SHP77 (cell line): ENCODE measurements around the gene SULT1E1.
"Not testable (repeated sequence)": the region's sequence is repeated elsewhere in the genome, so short reads cannot be mapped to it uniquely, and the experiment has no call there.

Experiments
- DNase-seq, 2 experiments: peaks; one replicate each; lab custom pipeline; 2025; lab: John Stamatoyannopoulos, UW

The SULT1E1 gene

GRCh38 chr4:69843301-69843700 is 16.6 kb downstream of the SULT1E1 start:
- no peak for DNase-seq

- DNase-seq: no peak
These were observed 21.0 kb downstream of the SULT1E1 start for GRCh38 chr4:69838977-69839376.

DNA sequence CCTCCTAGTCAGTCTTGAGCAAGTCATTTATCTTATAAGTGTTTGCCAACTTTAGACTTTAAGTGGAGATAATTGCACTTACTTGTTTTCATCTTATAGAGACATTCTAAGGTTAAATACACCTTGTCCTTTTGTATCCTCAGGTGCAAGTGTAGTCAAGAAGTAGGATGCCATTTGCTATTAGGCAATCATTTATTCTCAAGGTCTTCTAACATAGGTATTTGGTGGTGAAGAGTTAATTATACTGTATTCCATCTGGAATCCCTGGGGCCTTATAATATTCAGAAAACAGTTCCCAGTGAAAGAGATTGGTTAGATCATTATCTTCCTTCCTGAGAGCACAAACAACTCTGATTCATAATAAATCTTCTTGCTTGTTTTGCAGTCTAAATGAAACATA is 23.7 kb downstream of the SULT1E1 start:
- no peak for DNase-seq

DNA sequence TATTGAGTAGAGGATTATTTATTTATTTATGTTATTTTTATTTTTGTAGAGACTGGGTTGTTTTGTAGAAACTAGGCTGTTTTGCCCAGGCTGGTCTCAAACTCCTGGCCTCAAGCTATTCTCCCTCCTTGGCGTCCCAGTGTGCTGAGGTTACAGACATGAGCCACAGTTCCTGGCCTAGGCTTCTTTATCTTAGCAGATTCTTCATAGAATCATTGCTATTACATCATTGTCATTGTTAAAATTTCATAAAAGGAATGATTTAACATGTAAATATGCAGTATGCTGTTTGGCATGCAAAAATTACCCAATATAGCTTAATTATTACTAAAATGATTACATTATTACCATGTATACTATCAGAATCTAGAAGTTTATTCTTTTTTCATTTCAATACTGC is 24.2 kb downstream of the SULT1E1 start:
- no peak for DNase-seq

- no peak for DNase-seq
These were observed 26.7 kb downstream of the SULT1E1 start for GRCh38 chr4:69833251-69833650.

DNA sequence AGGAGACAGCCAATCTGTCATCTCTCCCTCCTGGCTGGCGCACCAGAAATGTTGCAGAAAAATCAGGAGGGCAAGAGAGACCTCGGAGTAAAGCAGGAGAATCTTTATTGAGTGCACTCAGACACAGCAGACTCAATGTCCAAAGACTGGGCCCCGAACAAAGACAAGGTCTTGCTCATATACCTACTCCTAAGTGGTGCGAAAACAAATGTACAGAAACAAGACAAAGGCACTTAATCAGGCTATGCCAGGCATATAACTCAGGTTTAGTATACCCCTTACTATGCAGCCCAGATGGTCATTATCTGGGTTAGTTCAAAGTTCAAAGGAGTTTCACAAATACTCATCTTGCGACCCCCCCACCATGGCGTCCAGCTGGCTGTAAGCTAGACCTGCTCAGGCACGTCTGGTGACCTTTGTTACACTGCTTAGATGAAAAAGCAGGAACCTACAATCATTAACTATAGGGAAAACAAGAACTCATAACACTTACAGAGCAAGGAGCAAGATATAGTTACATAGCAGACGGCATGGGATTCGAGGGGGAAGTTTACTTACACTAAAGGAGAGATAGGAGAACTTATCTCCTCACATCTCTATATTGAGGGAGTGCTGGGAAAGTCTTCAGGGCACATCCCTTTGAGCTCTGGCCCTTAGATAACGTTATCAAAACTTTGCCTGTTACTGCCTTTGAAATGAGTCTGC is 27.5 kb downstream of the SULT1E1 start:
- DNase-seq: no peak

DNA sequence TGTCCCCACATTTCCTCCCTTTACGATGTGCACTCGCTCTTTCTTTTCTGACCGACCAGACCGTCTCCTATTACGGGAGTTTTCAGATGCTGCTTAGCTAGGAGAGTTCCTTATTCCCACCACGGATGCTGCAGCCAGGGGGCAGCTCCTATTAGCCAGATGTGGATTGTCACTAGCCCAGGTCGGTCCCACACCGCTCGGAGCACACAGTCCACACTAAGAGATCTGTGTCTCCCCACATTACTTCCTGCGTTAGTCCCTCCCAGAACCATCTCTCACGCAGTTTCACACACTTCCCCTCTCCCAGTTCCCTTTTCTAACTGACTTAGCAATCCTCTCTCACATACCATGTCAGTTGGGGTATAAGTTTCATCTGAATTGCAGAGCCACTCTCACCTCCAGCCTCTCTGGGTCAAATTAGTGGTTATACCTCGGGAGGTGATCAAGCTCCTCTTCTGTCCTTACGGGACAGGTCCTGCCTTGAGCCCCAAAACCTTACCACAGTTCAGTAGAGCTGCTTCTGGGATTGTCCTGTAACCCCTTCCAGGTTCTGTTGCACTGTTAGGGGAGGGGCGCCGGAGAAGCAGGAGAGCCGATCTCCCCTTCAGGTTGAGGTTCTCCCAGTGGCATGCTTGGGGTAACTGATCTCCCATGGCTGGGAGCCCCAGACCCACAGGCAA is 28.2 kb downstream of the SULT1E1 start:
- no peak for DNase-seq

- no peak for DNase-seq
These were observed 28.7 kb downstream of the SULT1E1 start for GRCh38 chr4:69831270-69831627.

DNA sequence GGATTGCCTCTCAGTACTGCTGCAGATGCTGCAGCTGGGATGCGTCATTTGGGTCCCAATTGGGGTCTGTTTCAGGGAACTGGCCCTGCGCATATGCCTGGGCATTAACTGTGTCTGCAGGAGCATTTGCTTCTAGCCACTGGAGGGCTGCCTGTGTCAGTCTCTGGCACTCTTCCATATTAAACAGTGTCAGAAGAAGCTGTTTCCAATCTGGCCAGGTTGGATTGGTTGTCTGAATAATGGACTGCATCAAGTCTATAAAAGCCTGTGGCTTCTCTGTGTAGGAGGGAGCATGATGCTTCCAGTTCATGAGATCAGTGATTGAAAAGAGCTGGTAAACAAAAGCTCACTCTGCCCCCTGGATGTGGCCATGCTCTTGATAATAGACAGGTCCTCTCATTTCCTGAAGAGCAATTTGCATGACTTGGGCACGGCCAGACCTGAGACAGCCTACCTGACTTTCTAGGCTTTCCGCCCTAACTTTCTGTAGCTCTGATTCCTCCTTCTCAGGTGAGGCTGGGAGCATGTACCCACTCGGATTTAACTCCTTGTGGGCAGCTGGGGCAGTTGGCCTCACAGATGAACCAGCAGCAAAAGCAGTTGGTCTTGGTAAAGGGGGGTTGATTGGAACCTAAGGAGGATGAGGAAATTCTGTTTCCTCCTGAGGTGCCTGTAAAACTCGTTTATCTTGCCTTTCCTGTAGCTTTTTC is 29.2 kb downstream of the SULT1E1 start:
- peak; percentile 20 to 34 for DNase-seq

- no peak for DNase-seq
These were observed 29.8 kb downstream of the SULT1E1 start for GRCh38 chr4:69830192-69830559.

DNA sequence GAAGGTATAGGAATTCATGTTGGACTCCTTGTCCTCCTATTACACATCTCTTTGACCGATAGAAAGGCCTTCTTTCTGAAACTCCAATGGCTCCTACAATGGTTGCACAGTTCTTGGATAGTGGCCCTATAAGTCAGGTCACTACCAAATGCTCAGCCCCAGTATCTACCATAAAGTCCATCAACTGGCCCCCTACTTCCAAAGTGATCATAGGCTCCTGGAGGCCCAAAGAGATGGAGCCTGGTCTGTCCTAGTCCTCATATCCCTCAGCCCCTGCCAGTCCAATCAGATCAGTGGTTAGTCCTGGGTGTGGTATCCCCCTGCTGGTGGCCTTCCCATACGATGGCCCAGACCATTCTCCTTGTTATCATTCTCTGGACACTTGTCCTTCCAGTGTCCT is 30.3 kb downstream of the SULT1E1 start:
- no peak for DNase-seq

DNA sequence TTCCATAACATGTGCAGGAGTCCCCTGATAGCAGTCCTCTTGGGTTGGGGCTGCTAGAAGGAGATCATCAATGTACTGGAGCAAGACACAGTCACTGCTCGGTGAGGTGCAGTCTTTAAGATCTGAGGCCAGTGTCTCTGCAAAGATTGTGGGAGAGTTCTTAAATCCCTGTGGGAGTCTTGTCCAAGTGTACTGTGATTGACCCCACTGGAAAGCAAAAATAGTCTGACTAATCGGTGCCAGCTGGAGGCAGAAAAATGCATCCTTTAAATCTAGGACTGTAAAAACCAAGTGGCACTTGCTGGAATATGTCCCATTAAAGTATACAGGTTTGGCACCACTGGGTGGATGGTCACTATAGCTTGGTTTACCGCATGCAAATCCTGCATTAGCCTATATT is 31.1 kb downstream of the SULT1E1 start:
- no peak for DNase-seq

- DNase-seq: not testable (repeated sequence)
These were observed 34.9 kb downstream of the SULT1E1 start for GRCh38 chr4:69825056-69825455.

- peak; percentile 30 to 38 for DNase-seq
These were observed 36.3 kb downstream of the SULT1E1 start for GRCh38 chr4:69823481-69824186.

DNA sequence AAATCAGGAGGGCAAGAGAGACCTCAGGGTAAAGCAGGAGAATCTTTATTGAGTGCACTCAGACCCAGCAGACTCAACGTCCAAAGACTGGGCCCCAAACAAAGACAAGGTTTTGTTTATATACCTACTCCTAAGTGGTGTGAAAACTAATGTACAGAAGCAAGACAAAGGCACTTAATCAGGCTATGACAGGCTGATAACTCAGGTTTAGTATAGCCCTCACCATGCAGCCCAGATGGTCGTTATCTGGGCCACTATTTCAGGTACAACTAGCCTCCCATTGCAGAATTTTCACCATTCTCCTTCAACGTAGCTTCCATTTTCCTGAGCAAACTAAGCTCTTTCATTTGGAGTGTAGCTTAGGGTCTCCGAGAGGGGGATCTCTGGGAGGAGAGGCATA is 36.9 kb downstream of the SULT1E1 start:
- DNase-seq: no peak

DNA sequence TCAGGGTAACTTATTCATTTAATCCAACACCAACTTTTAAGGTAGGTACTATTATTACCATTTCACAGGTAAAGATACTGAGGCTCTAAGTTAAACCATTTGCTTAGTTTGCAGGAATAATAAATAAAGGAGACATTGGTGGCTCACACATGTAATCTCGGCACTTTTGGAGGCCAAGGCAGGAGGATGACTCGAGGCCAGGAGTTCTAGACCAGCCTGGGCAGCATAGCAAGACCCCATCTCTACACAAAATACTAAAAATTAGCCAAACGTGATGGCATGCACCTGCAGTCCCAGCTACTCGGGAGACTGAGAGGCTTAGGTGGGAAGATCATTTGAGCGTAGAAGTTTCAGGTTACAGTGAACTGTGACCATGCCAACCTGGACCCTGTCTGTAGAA is 37.7 kb downstream of the SULT1E1 start:
- no peak for DNase-seq

GRCh38 chr4:69818060-69818639 is 41.8 kb downstream of the SULT1E1 start:
- DNase-seq: no peak

DNA sequence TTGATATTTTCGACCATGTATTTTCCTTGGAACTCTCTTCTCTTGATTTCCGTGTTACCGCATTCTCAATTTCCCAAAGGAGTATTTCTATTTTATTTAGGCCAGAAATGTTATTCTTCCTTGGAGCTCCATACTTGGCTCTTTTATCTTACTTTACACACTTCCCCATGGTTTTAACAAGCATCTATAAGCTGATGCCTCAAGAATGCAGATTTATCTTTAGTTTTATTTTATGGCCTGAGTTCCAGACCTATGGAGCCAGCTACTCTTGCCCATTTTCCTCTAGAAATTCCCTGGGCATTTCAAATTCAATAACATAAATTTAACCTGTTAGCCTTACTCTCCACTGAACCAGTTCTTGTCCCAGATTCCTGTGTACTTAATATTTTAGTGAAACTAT is 43.7 kb downstream of the SULT1E1 start:
- DNase-seq: no peak

DNA sequence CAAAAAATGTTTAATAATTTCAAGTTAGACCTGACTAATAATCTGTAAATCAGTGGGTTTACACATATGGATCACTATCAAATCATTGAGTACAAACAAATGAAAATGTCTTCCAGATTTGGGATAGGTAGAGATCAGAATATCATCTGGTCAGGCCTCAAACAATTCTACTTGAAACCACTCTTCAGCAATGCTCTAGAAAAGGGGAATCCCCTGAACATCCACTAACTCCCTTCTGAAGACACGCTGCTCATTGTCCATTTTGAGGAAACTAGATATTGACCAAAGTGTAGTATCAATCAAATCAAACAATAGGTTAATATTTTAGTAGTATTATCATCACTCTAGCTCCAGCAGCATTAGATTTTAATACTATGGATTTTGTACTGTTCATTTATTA is 46.3 kb downstream of the SULT1E1 start:
- no peak for DNase-seq

GRCh38 chr4:69811166-69811565 is 48.8 kb downstream of the SULT1E1 start:
- DNase-seq: no peak

- no peak for DNase-seq
These were observed 59.3 kb downstream of the SULT1E1 start for GRCh38 chr4:69800599-69800998.

DNA sequence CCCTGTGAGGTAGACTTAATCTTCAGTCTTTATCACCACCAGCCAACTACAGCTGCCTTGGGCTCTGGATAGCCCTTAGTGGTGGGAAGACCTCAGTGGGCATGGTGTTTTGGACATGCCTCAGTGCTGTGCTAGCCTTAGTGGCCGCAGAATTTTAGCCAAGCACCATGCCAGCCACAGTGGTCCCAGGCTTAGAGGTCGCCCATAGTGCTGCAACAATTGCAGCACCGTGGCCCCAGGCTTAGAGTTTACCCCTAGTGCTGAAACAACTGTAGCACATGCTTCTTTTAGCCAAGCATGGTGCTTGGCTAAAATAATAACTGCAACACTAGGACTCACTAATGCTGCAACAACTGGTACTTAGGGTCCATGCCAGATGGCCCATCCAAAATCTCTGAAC is 60.6 kb downstream of the SULT1E1 start:
- DNase-seq: no peak
